ENCODE results near the gene RBBP6.
"Not testable (repeated sequence)": the region's sequence is repeated elsewhere in the genome, so short reads cannot be mapped to it uniquely, and the experiment has no call there.

RBBP6 gene

DNA sequence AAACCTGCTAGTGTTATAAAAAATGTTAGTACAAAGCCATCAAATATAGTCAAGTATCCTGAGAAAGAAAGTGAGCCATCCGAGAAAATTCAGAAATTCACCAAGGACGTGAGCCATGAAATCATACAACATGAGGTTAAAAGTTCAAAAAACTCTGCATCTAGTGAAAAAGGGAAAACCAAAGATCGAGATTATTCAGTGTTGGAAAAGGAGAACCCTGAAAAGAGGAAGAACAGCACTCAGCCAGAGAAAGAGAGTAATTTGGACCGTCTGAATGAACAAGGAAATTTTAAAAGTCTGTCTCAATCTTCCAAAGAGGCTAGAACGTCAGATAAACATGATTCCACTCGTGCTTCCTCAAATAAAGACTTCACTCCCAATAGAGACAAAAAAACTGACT, 31.7 kb downstream of the RBBP6 start:
- DNase-seq, result no peak

DNA sequence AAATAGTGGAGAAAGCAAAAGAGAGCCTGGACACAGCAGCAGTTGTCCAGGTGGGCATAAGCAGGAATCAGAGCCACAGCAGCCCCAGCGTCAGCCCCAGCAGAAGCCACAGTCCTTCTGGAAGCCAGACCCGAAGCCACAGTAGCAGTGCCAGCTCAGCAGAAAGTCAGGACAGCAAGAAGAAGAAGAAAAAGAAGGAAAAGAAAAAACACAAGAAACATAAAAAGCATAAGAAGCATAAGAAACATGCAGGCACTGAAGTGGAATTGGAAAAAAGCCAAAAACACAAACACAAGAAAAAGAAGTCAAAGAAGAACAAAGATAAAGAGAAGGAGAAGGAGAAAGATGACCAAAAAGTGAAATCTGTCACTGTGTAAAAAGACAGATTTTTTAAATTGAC, 32.7 kb downstream of the RBBP6 start:
- DNase-seq, result no peak

DNA sequence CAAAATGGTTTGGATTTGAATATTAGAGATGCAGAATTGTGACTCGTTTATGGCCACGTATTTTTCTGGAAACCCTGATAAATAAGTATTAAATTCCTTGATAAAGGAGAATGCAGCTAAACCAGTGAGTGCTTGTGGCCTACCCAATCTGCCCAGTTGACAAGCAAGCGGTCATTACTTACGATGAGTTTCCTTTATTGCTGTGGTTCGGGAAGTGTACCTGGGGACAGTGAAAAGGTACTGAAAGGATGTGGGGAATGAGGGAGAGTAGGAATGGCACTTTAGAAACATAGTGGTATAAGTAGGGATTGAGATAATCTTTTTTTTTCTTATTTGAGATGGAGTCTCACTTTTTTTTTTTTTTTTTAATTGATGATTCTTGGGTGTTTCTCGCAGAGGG, 33.8 kb downstream of the RBBP6 start:
- no peak for DNase-seq

DNA sequence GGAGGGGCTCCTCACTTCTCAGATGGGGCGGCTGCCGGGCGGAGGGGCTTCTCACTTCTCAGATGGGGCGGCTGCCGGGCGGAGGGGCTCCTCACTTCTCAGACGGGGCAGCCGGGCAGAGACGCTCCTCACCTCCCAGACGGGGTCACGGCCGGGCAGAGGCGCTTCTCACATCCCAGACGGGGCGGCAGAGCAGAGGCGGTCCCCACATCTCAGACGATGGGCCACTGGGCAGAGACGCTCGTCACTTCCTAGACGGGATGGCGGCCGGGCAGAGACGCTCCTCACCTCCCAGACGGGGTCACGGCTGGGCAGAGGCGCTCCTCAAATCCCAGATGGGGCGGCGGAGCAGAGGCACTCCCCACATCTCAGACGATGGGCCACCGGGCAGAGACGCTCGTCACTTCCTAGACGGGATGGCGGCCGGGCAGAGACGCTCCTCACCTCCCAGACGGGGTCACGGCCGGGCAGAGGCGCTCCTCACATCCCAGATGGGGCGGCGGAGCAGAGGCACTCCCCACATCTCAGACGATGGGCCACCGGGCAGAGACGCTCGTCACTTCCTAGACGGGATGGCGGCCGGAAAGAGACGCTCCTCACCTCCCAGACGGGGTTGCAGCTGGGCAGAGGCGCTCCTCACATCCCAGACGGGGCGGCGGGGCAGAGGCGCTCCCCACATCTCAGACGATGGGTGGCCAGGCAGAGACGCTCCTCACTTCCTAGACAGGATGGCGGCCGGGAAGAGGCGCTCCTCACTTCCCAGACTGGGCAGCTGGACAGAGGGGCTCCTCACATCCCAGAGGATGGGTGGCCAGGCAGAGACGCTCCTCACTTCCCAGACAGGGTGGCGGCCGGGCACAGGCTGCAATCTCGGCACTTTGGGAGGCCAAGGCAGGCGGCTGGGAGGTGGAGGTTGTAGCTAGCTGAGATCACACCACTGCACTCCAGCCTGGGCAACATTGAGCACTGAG, 35.4 kb downstream of the RBBP6 start:
- not testable (repeated sequence) for DNase-seq

DNA sequence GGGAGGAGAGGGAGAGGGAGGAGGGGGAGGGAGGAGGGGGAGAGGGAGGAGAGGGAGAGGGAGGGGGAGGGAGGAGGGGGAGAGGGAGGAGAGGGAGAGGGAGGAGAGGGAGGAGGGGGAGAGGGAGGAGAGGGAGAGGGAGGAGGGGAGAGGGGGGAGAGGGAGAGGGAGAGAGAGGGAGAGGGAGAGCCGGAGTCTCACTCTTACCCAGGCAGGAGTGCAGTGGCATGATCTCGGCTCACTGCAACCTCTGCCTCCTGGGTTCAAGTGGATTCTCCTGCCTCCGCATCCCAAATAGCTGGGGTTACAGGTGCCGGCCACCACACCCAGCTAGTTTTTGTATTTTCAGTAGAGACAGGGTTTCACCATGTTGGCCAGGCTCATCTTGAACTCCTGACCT, 36.4 kb downstream of the RBBP6 start:
- not testable (repeated sequence) for DNase-seq

DNA sequence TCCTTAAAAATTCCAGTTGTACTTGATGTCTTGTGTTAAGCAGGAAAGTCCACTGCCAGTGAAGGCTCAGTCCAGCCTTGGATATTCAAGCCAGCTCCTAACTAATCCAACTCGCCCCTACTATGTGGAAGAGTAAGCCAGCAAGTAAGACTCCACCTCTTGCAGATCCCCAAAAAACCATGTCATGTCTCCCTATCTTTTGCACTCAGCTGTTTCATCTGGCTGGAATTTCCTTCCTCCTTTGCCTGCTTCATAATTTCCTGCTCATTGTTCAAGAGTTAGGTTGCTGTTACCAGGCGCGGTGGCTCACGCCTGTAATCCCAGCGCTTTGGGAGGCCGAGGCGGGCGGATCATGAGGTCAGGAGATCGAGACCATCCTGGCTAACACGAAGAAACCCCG, 37.8 kb downstream of the RBBP6 start:
- no peak for DNase-seq

DNA sequence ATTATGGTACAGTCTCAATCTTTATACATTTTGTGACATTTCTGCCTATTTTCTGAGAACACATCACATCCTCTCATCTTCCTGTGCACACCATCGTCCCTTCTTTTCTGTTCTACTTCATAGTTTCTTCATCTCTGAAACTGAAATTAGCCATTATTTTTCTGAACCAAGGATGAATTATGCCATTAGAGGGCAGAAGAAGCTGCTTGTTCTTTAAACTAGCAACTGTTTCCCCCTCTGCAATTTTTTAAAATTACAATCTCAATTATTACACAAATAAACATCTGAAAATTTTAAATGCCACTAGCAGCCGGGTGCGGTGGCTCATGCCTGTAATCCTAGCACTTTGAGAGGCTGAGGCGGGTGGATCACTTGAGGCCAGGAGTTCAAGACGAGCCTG, 41.3 kb downstream of the RBBP6 start:
- DNase-seq, result no peak

DNA sequence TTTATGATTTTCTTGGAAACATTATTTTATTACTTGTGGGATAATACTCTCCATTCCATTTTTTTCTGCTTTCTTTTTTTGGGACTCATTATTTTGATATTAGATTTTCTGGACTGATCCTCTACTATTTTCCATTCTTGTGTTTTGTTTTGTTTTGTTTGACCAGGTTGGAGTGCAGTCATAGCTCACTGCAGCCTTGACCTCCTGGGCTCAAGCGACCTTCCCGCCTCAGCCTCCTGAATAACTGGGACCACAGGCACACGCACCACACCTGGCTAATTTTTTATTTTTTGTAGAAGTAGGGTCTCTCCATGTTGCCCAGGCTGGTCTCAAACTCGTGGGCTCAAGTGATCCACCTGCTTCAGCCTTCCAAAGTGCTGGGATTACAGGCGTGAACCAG, 44.1 kb downstream of the RBBP6 start:
- DNase-seq, result no peak

DNA sequence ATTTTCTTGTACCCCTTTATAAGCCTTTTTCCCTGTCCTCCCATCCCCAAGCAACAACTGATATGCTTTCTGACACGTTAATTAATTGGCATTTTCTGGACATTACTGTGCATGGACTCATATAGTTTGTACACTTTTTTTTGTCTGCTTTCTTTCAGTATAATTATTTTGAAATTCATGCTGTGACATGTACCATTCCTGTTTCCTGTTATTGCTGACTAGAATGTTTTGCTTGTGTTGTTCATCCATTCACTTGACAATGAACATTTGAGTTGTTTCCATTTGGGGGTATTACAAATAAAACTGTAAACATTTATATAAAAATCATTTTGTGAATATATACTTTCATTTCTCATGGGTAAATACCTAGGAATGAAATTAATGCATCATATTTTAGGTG, 50.6 kb downstream of the RBBP6 start:
- DNase-seq, result no peak

DNA sequence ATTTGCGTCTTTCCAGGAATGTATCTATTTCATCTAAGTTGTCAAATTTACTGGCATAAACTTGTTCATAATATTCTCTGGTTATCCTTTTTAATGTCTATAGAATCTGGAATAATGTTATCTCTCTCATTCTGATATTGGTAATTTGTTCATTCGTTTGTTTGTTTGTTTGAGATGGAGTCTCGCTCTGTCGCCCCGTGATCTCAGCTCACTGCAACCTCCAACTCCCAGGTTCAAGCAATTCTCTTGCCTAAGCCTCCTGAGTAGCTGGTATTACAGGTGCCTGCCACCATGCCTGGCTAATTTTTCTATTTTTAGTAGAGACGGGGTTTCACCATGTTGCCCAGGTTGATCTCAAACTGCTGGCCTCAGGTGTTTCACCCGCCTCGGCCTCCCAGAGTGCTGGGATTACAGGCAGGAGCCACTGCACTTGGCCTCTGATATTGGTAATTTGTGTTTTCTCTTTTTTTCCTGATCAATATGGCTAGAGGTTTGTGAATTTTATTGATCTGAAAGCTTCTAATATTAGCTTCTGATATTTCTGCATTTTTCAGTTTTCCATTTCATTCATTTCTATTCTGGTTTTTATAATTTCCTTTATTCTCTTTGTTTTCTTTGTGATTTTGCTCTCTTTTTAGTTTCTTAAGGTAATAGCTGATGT, 59.5 kb downstream of the RBBP6 start:
- no peak for DNase-seq

DNA sequence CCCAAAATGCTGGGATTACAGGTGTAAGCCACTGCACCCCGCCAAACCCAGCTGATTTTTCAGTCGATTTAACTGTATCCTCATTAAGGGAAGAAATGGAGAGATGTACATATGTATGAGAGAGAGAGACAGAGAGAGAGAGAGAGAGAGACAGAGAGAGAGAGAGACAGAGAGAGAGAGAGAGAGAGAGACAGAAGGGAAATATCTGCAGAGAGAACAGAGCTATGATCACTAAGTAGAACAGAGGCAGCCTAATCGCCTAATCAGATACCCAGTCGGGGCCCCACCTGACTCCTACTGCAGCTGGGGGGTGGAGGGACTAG, 70.0 kb downstream of the RBBP6 start:
- no peak for DNase-seq

DNA sequence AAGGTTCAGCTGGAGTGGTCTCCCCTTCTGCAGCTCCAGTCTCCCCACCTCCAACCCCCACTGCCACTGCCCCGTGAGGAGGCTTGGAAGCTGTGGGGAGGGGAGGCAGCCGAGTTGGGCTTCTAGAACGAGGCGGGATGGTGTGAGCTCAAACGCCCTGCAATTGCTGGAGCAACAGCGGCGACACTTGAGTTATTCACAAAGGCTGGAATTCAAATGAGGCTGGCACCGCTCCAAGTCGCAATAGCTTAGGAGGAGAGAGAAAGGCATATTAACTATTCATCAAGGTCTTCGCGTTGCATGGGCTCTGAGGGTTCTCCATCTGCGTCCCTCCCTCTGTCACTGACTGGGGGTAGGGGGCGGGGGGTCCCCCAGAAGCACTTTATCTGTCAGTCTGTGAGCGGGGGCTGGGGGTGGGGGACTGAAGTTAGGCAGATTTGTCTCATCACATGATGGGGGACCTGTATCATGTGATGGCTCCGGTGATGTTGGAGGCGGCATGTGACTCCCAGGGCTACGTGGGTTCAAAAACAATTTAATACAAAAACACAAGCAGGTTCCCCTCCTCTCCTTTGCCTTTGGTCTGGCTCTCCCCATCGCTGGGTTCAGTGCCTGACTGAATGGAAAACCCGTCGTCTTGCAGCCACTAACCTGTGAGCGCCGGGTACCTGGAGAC, 70.5 kb downstream of the RBBP6 start:
- DNase-seq, result peak; percentile 23

DNA sequence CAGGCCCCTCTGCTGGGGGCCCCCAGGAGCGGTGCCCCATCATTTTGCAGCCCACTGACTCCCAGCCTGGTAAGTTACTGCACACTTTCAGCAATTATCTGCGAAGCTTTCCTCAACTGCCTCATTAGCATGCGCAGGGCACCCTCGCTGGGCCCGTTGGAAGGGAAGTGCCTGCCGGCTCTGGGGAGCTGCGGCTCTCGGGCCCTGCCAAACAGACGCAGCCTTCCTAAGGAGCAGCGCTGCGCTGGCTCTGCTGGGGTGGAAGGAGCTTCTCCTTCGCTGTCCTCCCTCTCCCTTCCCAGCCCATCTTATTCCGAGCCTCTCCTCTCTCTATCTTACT, 71.0 kb downstream of the RBBP6 start:
- no peak for DNase-seq

DNA sequence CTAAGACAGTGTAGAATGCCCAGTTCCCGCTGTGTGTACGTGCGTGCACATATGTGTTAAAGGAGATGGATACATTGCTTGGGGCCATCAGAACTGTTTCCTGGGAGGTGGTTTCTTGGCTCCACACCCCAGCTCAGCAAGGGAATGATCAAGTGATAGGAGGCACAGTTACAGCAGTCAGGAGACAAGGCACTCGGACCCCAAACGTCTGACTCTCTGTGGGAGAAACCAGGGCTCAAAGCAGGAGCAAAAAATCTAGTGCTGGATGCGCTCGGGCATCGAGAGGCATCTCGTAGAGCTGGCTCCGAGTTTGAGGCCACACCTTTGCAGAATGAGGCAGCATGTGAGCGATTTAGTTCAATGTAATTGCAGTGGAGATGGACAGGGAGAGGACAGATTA, 71.9 kb downstream of the RBBP6 start:
- DNase-seq, result no peak

DNA sequence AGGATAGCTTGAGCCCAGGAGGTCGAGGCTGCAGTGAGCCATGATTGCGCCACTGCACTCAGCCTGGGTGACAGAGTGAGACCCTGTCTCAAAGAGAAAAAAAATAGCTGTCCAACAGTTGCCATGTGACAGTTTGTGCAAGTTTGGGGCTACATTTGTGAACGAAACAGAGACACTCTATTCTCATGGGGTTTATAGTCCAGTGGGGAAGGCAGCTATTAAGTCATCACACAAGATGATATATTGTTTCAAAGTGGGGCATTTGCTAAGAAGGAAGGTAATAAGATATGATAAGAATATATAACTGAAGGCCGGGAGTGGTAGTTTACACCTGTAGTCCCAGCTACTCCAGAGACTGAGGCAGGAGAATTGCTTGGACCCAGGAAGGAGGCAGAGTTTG, 73.3 kb downstream of the RBBP6 start:
- no peak for DNase-seq

DNA sequence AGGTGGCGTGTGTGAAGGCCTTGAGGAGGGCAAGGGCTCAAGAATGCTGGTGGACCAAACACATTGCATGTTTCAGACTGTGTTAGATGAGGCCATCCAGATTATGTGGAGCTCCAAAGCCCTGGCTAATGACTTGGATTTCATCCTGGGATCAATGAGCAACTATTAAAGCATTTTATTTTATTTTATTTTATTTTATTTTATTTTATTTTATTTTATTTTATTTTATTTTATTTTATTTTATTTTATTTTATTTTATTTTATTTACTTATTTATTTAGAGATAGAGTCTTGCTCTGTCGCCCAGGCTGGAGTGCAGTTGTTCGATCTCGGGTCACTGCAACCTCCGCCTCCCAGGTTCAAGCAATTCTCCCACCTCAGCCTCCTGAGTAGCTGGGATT, 73.9 kb downstream of the RBBP6 start:
- not testable (repeated sequence) for DNase-seq

DNA sequence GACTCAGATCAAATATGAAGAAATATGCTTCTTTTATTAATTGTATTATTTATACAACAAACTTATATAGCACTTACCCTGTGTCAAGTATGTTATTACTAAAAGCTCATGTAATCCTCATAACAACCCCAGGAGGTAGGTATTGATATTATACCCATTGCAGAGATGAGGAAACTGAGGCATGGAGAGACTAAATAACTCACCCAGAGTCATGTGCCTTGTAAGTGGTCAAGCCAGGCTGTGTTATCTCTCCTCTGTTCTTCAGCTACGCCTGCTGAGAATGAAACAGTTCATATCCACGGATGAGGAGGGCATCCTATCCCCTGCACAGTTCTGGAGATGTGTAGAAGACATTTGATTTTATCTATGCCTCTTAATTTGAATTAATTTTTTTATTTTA, 78.1 kb downstream of the RBBP6 start:
- DNase-seq, result no peak
